Epithelial cell of proximal tubule (primary cell): ENCODE results near the gene KCNH8. TPM values are rescaled to one million over a fixed set of nuclear protein-coding genes. Genes with fewer than 3 reads are reported as not detected.

ENCODE experiments used
- DNase-seq: peaks from one replicate; pipeline ENCODE4 v3.0.0-alpha.2; 2011; ENCODE audit warnings: low read depth
- H3K4me3 ChIP-seq: 2 replicates; pipeline ENCODE4 v1.5.1; 2011; ENCODE audit warnings: low read depth, mild to moderate bottlenecking, low read length
- CTCF ChIP-seq: conservative IDR thresholded peaks from 2 replicates; pipeline ENCODE4 v1.5.1; 2012; ENCODE audit warnings: low read depth, mild to moderate bottlenecking, low read length
- total RNA-seq: library from RNA; depleted of rRNA; stranded (reverse); fragments of >200 nt; gene quantifications from 2 replicates; pipeline ENCODE4 v1.2.3, GENCODE V29; 2015

Gene KCNH8
- total RNA-seq, 1 donor from 2014 or later, result 0.40 TPM

GRCh38 chr3:19428729-19429128 lies 280.4 kb downstream of the KCNH8 start:
- TF ChIP-seq CTCF, result no peak
- no peak for DNase-seq
- no peak overlapping the region for H3K4me3 ChIP-seq

GRCh38 chr3:19432669-19433068 lies 284.4 kb downstream of the KCNH8 start:
- H3K4me3 ChIP-seq, result no peak overlapping the region
- no peak for TF ChIP-seq CTCF
- DNase-seq, result no peak

- DNase-seq, result no peak
- H3K4me3 ChIP-seq, result no peak overlapping the region
- TF ChIP-seq CTCF, result no peak
Measured at GRCh38 chr3:19436746-19437145, 288.4 kb downstream of the KCNH8 start.

GRCh38 chr3:19439944-19440343 lies 291.6 kb downstream of the KCNH8 start:
- no peak overlapping the region for H3K4me3 ChIP-seq
- no peak for TF ChIP-seq CTCF
- DNase-seq, result no peak

GRCh38 chr3:19446138-19446537 lies 297.8 kb downstream of the KCNH8 start:
- no peak overlapping the region for H3K4me3 ChIP-seq
- DNase-seq, result no peak
- no peak for TF ChIP-seq CTCF

- H3K4me3 ChIP-seq, result no peak overlapping the region
- no peak for DNase-seq
- no peak for TF ChIP-seq CTCF
Measured at GRCh38 chr3:19446687-19447086, 298.4 kb downstream of the KCNH8 start.

GRCh38 chr3:19455546-19455945 lies 307.2 kb downstream of the KCNH8 start:
- TF ChIP-seq CTCF, result no peak
- no peak overlapping the region for H3K4me3 ChIP-seq
- DNase-seq, result no peak
